Measurements from ENCODE around the gene SPACA1. TPM values are rescaled to one million over a fixed set of nuclear protein-coding genes. Genes with fewer than 3 reads are reported as not detected.

The SPACA1 gene
- total RNA-seq, 4 donors from 2014 or later, result not detected

- Histone ChIP-seq H3K27ac (no peak overlapping the region), H3K9me3 (no peaks in the 10 kb centered on the region), H3K27me3 (no peaks in the 10 kb centered on the region), H3K4me1 (no peaks in the 10 kb centered on the region), H3K4me3 (no peak overlapping the region), H3K36me3 (no peaks in the 10 kb centered on the region)
- TF ChIP-seq POLR2A (IDR thresholded peaks at IDR 0.05) (no peak), CTCF (IDR thresholded peaks at IDR 0.05) (no peak)
- DNase-seq, result no peak
Observed at GRCh38 chr6:88062376-88062775, 14.7 kb downstream of the SPACA1 start.

GRCh38 chr6:88072462-88072861 lies 24.8 kb downstream of the SPACA1 start:
- no peak overlapping the region for H3K4me3 ChIP-seq
- H3K9me3 ChIP-seq, result no peaks in the 10 kb centered on the region
- no peaks in the 10 kb centered on the region for H3K4me1 ChIP-seq
- DNase-seq, result no peak
- H3K27ac ChIP-seq, result no peak overlapping the region
- TF ChIP-seq POLR2A (IDR thresholded peaks at IDR 0.05), result no peak
- no peak for TF ChIP-seq CTCF (IDR thresholded peaks at IDR 0.05)
- no peaks in the 10 kb centered on the region for H3K27me3 ChIP-seq
- H3K36me3 ChIP-seq, result no peaks in the 10 kb centered on the region

GRCh38 chr6:88074791-88075190 lies 27.1 kb downstream of the SPACA1 start:
- no peak overlapping the region for H3K27ac ChIP-seq
- no peak for DNase-seq
- no peaks in the 10 kb centered on the region for H3K4me1 ChIP-seq
- no peaks in the 10 kb centered on the region for H3K9me3 ChIP-seq
- no peak overlapping the region for H3K4me3 ChIP-seq
- H3K36me3 ChIP-seq, result no peaks in the 10 kb centered on the region
- TF ChIP-seq POLR2A (IDR thresholded peaks at IDR 0.05) (no peak), CTCF (IDR thresholded peaks at IDR 0.05) (no peak)
- H3K27me3 ChIP-seq, result no peaks in the 10 kb centered on the region

- DNase-seq, result no peak
- H3K4me1 ChIP-seq, result no peaks in the 10 kb centered on the region
- H3K9me3 ChIP-seq, result no peaks in the 10 kb centered on the region
- no peak overlapping the region for H3K4me3 ChIP-seq
- no peak for TF ChIP-seq POLR2A (IDR thresholded peaks at IDR 0.05)
- TF ChIP-seq CTCF (IDR thresholded peaks at IDR 0.05), result no peak
- H3K27ac ChIP-seq, result no peak overlapping the region
- H3K36me3 ChIP-seq, result no peaks in the 10 kb centered on the region
- no peaks in the 10 kb centered on the region for H3K27me3 ChIP-seq
Observed at GRCh38 chr6:88077305-88077704, 29.7 kb downstream of the SPACA1 start.

GRCh38 chr6:88086792-88087191 lies 39.2 kb downstream of the SPACA1 start:
- Histone ChIP-seq H3K4me1 (no peaks in the 10 kb centered on the region), H3K27me3 (no peaks in the 10 kb centered on the region), H3K4me3 (no peak overlapping the region), H3K36me3 (no peaks in the 10 kb centered on the region), H3K9me3 (no peaks in the 10 kb centered on the region), H3K27ac (no peak overlapping the region)
- DNase-seq, result no peak
- TF ChIP-seq POLR2A (IDR thresholded peaks at IDR 0.05) (no peak), CTCF (IDR thresholded peaks at IDR 0.05) (no peak)

GRCh38 chr6:88089708-88090107 lies 42.1 kb downstream of the SPACA1 start:
- no peaks in the 10 kb centered on the region for H3K36me3 ChIP-seq
- H3K27me3 ChIP-seq, result no peaks in the 10 kb centered on the region
- no peaks in the 10 kb centered on the region for H3K4me1 ChIP-seq
- DNase-seq, result no peak
- no peak overlapping the region for H3K4me3 ChIP-seq
- no peak overlapping the region for H3K27ac ChIP-seq
- no peaks in the 10 kb centered on the region for H3K9me3 ChIP-seq
- TF ChIP-seq CTCF (IDR thresholded peaks at IDR 0.05), result no peak
- no peak for TF ChIP-seq POLR2A (IDR thresholded peaks at IDR 0.05)
